ENCODE measurements around the gene CACNA1I. TPM values are rescaled to one million over a fixed set of nuclear protein-coding genes. Genes with fewer than 3 reads are reported as not detected.

CACNA1I gene
- total RNA-seq, 1 donor from 2014 or later, result 0.11 TPM

GRCh38 chr22:39690881-39691605 lies 120.5 kb downstream of the CACNA1I start:
- Histone ChIP-seq H3K4me1 (ENCODE audit: insufficient read depth, low read length) (no peaks in the 10 kb centered on the region), H3K9ac (ENCODE audit: low read length) (no peak overlapping the region), H3K9me3 (ENCODE audit: insufficient read depth, low read depth, low read length) (no peaks in the 10 kb centered on the region), H3K4me2 (ENCODE audit: low read length) (no peak overlapping the region), H3K27ac (ENCODE audit: low read depth, low read length) (no peak overlapping the region), H4K20me1 (ENCODE audit: insufficient read depth, low read length) (no peaks in the 10 kb centered on the region), H2AFZ (ENCODE audit: low read depth, low read length) (no peak overlapping the region), H3K79me2 (ENCODE audit: insufficient read depth, low read length) (no peaks in the 10 kb centered on the region), H3K4me3 (ENCODE audit: insufficient read depth, low read depth, low read length) (no peak overlapping the region), H3K27me3 (ENCODE audit: insufficient read depth, low read length) (peaks cover 50% of the 10 kb centered on the region), H3K36me3 (ENCODE audit: insufficient read depth, low read length) (no peaks in the 10 kb centered on the region)
- peaks cover 3% of the 10 kb centered on the region for H3K9me3 Mint-ChIP-seq (ENCODE audit: unreplicated experiment)
- FAIRE-seq (no peak), DNase-seq (ENCODE audit: low read depth) (no peak)
- TF ChIP-seq CTCF (IDR thresholded peaks at IDR 0.05; ENCODE audit: insufficient read depth, low read depth, low read length), result no peak
- TF ChIP-seq EZH2 (IDR thresholded peaks at IDR 0.05; ENCODE audit: insufficient read depth, low read length), result peak; percentile 36
- H3K4me3 Mint-ChIP-seq (ENCODE audit: unreplicated experiment), result no peak overlapping the region
- peaks cover 2% of the 10 kb centered on the region for H3K4me1 Mint-ChIP-seq (ENCODE audit: low read depth, unreplicated experiment)
- no peaks in the 10 kb centered on the region for H3K36me3 Mint-ChIP-seq (ENCODE audit: low read depth, unreplicated experiment)
- H3K27me3 Mint-ChIP-seq (ENCODE audit: low read depth, unreplicated experiment), result peaks cover 66% of the 10 kb centered on the region
- H3K27ac Mint-ChIP-seq (ENCODE audit: unreplicated experiment), result no peak overlapping the region

- H3K4me3 Mint-ChIP-seq (ENCODE audit: unreplicated experiment), result no peak overlapping the region
- no peak for DNase-seq (ENCODE audit: low read depth)
- H3K4me1 ChIP-seq (ENCODE audit: insufficient read depth, low read length), result no peaks in the 10 kb centered on the region
- H3K27ac ChIP-seq (ENCODE audit: low read depth, low read length), result no peak overlapping the region
- no peaks in the 10 kb centered on the region for H3K36me3 ChIP-seq (ENCODE audit: insufficient read depth, low read length)
- H3K27me3 ChIP-seq (ENCODE audit: insufficient read depth, low read length), result peaks cover 35% of the 10 kb centered on the region
- H3K9me3 ChIP-seq (ENCODE audit: insufficient read depth, low read depth, low read length), result no peaks in the 10 kb centered on the region
- H3K9ac ChIP-seq (ENCODE audit: low read length), result no peak overlapping the region
- H3K79me2 ChIP-seq (ENCODE audit: insufficient read depth, low read length), result no peaks in the 10 kb centered on the region
- H3K27me3 Mint-ChIP-seq (ENCODE audit: low read depth, unreplicated experiment), result peaks cover 54% of the 10 kb centered on the region
- H3K4me2 ChIP-seq (ENCODE audit: low read length), result no peak overlapping the region
- peaks cover 3% of the 10 kb centered on the region for H3K9me3 Mint-ChIP-seq (ENCODE audit: unreplicated experiment)
- TF ChIP-seq CTCF (IDR thresholded peaks at IDR 0.05; ENCODE audit: insufficient read depth, low read depth, low read length), result no peak
- TF ChIP-seq EZH2 (IDR thresholded peaks at IDR 0.05; ENCODE audit: insufficient read depth, low read length), result no peak
- H4K20me1 ChIP-seq (ENCODE audit: insufficient read depth, low read length), result no peaks in the 10 kb centered on the region
- FAIRE-seq, result no peak
- no peak overlapping the region for H3K27ac Mint-ChIP-seq (ENCODE audit: unreplicated experiment)
- peaks cover 2% of the 10 kb centered on the region for H3K4me1 Mint-ChIP-seq (ENCODE audit: low read depth, unreplicated experiment)
- H3K4me3 ChIP-seq (ENCODE audit: insufficient read depth, low read depth, low read length), result no peak overlapping the region
- no peak overlapping the region for H2AFZ ChIP-seq (ENCODE audit: low read depth, low read length)
- H3K36me3 Mint-ChIP-seq (ENCODE audit: low read depth, unreplicated experiment), result no peaks in the 10 kb centered on the region
Observed at GRCh38 chr22:39693943-39694500, 123.5 kb downstream of the CACNA1I start.

All from astrocyte (in vitro differentiated cells and primary cell).